ENCODE measurements around the gene TRIB2. TPM values are rescaled to one million over a fixed set of nuclear protein-coding genes. Genes with fewer than 3 reads are reported as not detected.

Gene TRIB2
- total and polyA plus RNA-seq, 2 of the 4 experiments (the other 2 are of a cell fraction) = 12.0 to 12.7 TPM

DNA sequence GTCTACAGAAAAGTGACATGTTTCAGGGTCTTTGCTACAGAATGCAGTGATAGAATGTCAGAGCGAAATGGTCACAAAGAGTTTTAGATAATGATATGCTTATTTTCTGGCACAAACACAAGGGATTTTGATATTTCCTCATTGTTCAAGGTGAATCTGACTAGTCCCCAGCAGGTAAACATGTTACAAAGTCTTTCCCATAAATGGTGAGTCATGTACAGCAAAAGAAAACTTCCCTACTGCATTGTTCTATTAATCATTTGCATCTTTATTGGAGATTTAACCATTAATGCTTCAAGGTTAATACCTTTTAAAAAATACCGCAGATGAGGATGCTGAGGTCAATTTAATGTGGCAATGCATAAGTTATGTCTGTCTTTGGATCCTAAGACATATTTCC lies 19.1 kb upstream of the TRIB2 start:
- in situ Hi-C loops (cut with MboI; ENCODE audit: low sequenced_read_pairs) = no loop called here
- ATAC-seq (ENCODE audit: low read depth) = no peak

More for the DNA sequence above, 19.1 kb upstream of the TRIB2 start:
- 80% methylated on average over 1 of the region's 2 CpGs; no CpG with 5 or more reads in 1 of the 2 experiments for WGBS, 2 experiments (ENCODE audit: extremely low coverage in 2 of 2, insufficient read length in 1 of 2)
- Histone ChIP-seq H2BK120ac (ENCODE audit: low read depth, low read length) (no peak overlapping the region), H3K27ac (ENCODE audit: insufficient read depth, low read length) (no peak overlapping the region), H4K8ac (ENCODE audit: low read depth in 2 of 2, low read length in 2 of 2) (no peak overlapping the region), H3K4me2 (ENCODE audit: low read depth, low read length) (no peak overlapping the region), H3K79me1 (ENCODE audit: low read depth in 1 of 2, low read length in 2 of 2) (no peaks in the 10 kb centered on the region), H3K4ac (ENCODE audit: low read depth, low read length) (no peak overlapping the region), H3K23ac (ENCODE audit: low read depth, low read length) (no peak overlapping the region), H3K9me1 (ENCODE audit: insufficient read depth, low read length) (peaks cover 6% of the 10 kb centered on the region), H2BK5ac (ENCODE audit: low read depth, low read length, poor library complexity, severe bottlenecking) (no peak overlapping the region), H4K20me1 (ENCODE audit: insufficient read depth, low read length) (peaks cover 3% of the 10 kb centered on the region; the same call in 1 of the 2 replicates), H2AK9ac (replicated peaks; ENCODE audit: low read depth, low read length, poor library complexity) (no peak overlapping the region), H3K9ac (ENCODE audit: low read depth, low read length) (no peak overlapping the region), H2BK15ac (ENCODE audit: low read depth, low read length) (no peak overlapping the region), H3K27me3 (ENCODE audit: control insufficient read depth, insufficient read depth, low read length) (no peaks in the 10 kb centered on the region), H3K4me1 (ENCODE audit: control insufficient read depth, insufficient read depth, low read length) (peaks cover 9% of the 10 kb centered on the region), H3K36me3 (ENCODE audit: control insufficient read depth, insufficient read depth, low read length) (no peaks in the 10 kb centered on the region), H4K91ac (ENCODE audit: insufficient read depth, low read depth, low read length) (no peak overlapping the region), H3K4me3 (ENCODE audit: insufficient read depth, low read depth, low read length) (no peak overlapping the region), H3K9me3 (ENCODE audit: control insufficient read depth, insufficient read depth, low read length) (no peaks in the 10 kb centered on the region), H2BK20ac (ENCODE audit: low read depth, low read length) (no peak overlapping the region), H3K18ac (ENCODE audit: low read depth, low read length) (no peak overlapping the region), H3K56ac (ENCODE audit: extremely low read depth, insufficient read depth, low read length) (no peak overlapping the region), H4K5ac (ENCODE audit: low read depth, low read length) (no peak overlapping the region), H2AFZ (replicated peaks; ENCODE audit: low read length, poor library complexity) (no peak overlapping the region), H3K14ac (replicated peaks; ENCODE audit: low read depth, low read length) (no peak overlapping the region), H2AK5ac (ENCODE audit: low read depth, low read length) (no peak overlapping the region)
- intact Hi-C loops (cut with micrococcal nuclease) = no loop called here
- ChIA-PET POLR2A (ENCODE audit: unreplicated experiment) (no interaction called here), CTCF (interaction anchor here (1.9 kb wide), 1 partner anchor 9 kb away, joined by 4 read pairs; no protein-coding TSS in a partner anchor)
- TF ChIP-seq POLR2A (IDR thresholded peaks at IDR 0.05; ENCODE audit: low read depth, low read length) (no peak), RAD21 (IDR thresholded peaks at IDR 0.05; ENCODE audit: low read length) (no peak)
- DNase-seq = no peak
- BruUV-seq (replicated peaks) = no TSS peak
- dilution Hi-C loops (cut with HindIII; ENCODE audit: low sequenced_read_pairs, unreplicated experiment) = no loop called here
